Measurements from ENCODE around the gene PI4KA.
"Not testable (repeated sequence)": the region's sequence is repeated elsewhere in the genome, so short reads cannot be mapped to it uniquely, and the experiment has no call there.

The PI4KA gene

DNA sequence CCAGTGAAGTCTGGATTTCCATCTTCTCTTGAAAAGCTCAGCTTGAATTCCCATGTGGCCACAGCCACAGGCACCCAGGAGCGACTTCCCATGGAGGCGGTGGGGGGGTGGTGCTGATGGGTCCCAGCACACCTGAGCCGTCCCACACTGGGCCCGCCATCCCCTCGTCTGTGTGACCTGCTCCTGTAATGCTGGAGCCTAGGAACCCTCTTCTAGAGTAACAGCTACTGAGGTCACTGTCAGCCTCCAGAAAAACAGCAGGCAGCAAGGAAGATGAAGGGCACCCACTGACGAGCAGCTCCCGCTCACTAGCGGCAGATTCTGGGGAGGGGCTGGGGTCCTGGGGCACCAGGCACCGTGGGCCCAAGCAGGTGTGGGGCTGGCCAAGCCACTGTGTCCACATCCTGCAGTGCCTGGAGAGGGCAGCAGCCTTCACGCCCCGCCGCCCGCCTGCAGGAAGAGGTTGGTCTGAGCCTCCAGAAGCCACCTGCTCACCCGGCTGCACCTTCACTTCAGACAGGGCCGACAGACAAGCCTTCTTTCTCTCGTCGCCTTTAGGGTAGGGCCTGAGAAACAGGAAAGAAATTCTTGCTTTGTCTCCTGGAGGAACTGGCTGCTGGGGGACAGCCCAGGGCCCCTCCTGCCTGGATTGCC, 141.3 kb downstream of the PI4KA start:
- peak; percentile 83 for ATAC-seq
- not testable (repeated sequence) for H3K27me3 Mint-ChIP-seq, H3K4me3 Mint-ChIP-seq, H3K9me3 Mint-ChIP-seq
- peak overlapping the region; percentile 44 for H3K27ac Mint-ChIP-seq
- H3K36me3 Mint-ChIP-seq, result peaks cover 19% of the 10 kb centered on the region
- H3K4me1 Mint-ChIP-seq, result peaks cover 34% of the 10 kb centered on the region

DNA sequence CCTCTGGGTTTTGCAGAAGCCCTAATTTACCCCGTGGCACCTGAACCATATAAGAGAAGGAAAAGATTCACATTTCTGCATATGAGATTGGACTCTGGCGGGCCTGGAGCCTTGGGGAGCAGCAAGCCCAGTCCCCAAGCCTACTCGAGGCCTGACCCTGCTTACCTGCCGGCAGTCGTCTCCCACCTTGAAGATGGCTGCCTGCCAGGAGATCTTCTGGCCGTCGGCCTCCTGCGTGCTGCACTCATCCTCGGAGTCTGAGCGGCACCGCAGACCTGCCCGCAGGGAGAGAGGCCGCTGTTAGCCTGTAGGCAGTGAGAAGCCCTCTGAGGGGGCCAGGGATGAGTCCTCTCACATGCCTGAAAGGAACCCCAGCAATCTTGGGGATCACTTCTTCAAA, 145.5 kb downstream of the PI4KA start:
- H3K27me3 Mint-ChIP-seq, result not testable (repeated sequence)

DNA sequence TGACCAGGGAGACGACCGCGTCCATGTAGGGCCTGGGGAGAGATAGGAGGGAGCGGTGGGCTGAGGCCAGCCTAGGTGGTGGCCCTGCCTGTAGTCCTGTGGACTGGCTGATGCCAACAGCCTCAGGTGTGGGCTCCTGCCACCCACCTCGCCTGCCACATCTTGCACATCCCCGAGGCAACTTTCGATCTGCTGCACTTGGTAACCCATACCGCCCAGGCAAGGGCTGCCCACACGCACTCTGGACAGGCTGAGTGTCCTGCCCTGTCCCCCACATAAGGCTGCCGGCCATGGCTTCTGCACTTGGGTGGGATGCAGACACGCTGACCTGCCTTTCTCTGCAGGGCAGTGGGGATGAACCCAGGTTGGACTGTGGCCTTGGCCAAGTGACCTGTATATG, 148.6 kb downstream of the PI4KA start:
- not testable (repeated sequence) for H3K27ac Mint-ChIP-seq, H3K4me3 Mint-ChIP-seq, H3K9me3 Mint-ChIP-seq, H3K27me3 Mint-ChIP-seq, ATAC-seq, H3K4me1 Mint-ChIP-seq
- peaks cover 16% of the 10 kb centered on the region for H3K36me3 Mint-ChIP-seq

More for the DNA sequence above, 145.5 kb downstream of the PI4KA start:
- not testable (repeated sequence) for H3K9me3 Mint-ChIP-seq, ATAC-seq, H3K4me3 Mint-ChIP-seq, H3K27ac Mint-ChIP-seq
- Mint-ChIP-seq H3K36me3 (peaks cover 29% of the 10 kb centered on the region), H3K4me1 (peaks cover 14% of the 10 kb centered on the region)

DNA sequence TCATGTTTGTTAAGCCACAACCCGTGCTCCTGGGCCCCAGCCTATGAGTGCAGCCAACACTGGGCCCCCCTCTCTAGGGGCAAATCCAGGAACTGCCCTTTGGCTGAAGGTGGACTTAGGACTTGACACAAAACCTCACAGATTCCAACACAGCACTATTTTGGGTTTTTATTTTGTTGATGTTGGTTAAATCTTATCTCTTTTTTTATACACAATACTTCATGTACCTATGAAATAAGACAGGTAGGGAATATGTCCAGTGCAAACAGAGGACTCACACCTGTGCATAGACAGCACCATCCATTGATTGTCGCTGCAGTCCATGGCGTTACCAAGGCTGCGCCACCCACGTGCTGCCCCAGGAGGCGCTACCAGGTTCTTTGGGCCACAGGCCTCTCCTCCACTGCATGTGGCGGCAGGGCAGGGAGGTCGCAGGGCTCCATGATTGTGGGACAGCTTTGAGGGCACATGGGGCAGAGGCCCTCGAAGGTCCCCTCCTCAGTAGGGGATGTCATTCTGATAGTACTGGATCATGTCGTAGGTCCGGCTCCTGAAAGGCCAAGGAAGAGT, 151.0 kb downstream of the PI4KA start:
- H3K27me3 Mint-ChIP-seq, ATAC-seq, H3K27ac Mint-ChIP-seq, H3K9me3 Mint-ChIP-seq, H3K4me1 Mint-ChIP-seq, H3K4me3 Mint-ChIP-seq: not testable (repeated sequence)
- H3K36me3 Mint-ChIP-seq, result peaks cover 16% of the 10 kb centered on the region

DNA sequence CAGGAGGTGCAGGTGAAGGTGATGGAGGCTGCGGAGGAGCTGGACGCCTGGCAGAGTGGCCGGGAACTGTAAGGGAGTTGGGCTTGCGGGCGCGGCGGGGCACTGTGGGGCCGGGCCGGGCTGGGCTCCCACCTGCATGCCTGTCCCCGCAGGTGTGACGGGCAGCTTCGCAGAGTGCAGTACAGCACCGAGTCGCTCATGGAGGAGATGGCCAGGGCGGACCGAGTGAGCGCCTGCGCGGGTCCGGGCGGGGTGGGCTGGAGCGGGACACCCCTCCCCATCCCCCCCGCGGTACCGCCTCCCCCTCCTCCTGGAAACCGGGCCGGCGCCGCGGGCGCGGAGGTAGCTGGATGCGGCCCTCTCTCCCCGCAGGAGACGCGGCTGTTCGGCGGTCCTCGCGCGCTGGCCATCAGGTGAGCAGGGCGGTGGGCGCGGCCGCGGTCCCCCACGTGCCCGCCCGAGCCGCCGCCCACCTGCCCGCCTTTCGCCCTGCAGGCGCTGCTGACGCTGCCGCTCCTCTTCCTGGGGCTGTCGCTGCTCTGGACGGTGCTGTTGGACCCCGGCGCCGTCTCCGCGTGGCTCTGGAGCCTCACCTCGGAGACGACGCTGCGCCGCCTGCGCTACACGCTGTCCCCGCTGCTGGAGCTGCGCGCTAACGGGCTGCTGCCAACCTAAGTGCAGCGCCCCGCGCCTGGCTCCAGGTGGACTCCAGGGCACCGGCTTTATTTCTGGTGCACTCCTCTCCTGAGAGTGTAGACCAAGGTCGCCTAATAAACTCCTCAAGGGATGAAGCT, 154.6 kb downstream of the PI4KA start:
- H3K4me3 Mint-ChIP-seq, result peak overlapping the region; percentile 67
- not testable (repeated sequence) for H3K4me1 Mint-ChIP-seq, H3K9me3 Mint-ChIP-seq, H3K27ac Mint-ChIP-seq, H3K27me3 Mint-ChIP-seq, H3K36me3 Mint-ChIP-seq
- peak; percentile 0 for ATAC-seq

DNA sequence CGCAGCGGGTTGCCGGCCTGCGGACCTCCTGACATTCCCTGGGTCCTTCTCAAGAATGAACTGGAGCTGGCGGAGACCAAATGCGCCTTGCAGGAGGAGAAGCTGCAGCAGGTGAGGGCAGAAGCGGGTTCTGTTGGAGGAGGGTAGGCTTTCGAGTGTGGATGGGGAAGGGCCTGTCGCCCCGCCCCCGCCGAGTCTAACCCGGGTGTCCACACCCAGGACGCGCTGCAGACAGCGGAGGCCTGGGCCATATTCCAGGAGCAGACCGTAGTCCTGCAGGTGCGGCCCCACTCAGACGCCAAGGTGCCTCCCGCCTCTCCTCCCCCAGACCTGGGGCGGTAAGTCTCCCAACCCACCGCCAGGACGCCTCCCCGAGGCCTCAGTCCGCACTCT, 155.2 kb downstream of the PI4KA start:
- H3K36me3 Mint-ChIP-seq, H3K9me3 Mint-ChIP-seq, H3K4me1 Mint-ChIP-seq, H3K27me3 Mint-ChIP-seq: not testable (repeated sequence)
- peak; percentile 62 for ATAC-seq
- H3K27ac Mint-ChIP-seq, result peak overlapping the region; percentile 94
- H3K4me3 Mint-ChIP-seq, result peak overlapping the region; percentile 95

DNA sequence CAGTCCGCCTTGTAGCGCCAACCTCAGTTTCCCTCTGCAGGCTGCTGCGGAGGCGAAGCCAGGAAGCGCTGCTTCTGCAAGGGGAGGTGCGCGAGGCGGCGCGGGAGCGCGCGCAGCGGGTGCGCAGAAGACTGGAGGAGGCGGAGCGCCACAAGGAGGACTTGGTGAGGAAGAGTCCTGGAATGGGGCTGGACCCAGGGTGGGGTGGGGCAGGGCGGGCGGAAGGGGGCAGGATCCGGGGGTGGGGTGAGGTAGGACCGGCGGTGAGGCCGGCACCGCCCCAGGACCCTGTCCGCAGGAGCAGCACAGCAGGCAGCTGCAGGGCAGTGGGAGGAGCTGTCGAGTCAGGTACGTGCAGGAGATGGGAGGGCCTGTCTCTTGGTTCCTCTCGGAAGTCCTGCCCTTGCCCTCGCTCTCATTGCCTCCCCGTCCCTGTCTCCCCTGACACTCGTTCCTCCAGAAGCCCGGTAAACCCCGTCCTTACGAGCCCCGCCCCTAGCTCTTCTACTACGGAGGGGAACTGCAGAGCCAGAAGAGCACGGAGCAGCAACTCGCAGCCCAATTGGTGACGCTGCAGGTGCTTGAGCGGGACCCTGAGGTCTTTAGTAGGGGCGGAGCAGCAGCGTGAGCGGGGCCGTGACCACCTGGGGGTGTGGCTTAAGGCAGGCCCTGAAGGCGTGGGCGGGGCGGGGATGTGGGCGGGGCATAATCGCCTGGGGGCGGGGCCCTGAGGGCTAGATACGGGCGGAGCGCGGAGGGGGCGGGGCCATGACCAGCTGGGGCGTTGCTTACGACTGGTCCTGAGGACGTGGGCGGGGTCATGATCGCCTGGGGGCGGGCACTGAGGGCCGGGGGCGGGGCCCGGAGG, 155.8 kb downstream of the PI4KA start:
- not testable (repeated sequence) for H3K36me3 Mint-ChIP-seq, H3K27me3 Mint-ChIP-seq
- H3K27ac Mint-ChIP-seq, result peak overlapping the region; percentile 94

DNA sequence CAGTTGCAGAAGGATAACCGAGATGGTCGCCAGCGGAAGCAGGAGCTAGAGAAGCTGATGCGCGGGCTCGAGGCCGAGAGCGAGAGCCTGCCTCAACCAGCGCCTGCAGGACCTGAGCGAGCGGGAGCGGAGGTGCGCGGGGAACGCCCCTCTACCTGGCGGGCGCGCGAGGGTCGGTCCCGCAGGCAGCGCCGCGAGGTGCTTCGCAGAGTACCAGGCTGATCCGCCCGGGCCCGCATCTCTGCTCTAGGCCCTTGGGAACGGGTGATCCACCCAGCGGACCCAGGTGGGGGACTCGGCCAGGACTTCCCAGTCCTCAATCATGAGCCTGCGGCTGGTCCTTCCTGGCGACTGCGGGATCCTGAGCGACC, 156.5 kb downstream of the PI4KA start:
- ATAC-seq, result peak; percentile 17
- peak overlapping the region; percentile 95 for H3K4me3 Mint-ChIP-seq
- H3K36me3 Mint-ChIP-seq, H3K4me1 Mint-ChIP-seq, H3K9me3 Mint-ChIP-seq, H3K27me3 Mint-ChIP-seq: not testable (repeated sequence)
- H3K27ac Mint-ChIP-seq, result peak overlapping the region; percentile 94

More for the DNA sequence above, 155.8 kb downstream of the PI4KA start:
- H3K9me3 Mint-ChIP-seq, H3K4me1 Mint-ChIP-seq: not testable (repeated sequence)
- H3K4me3 Mint-ChIP-seq, result peak overlapping the region; percentile 95
- peak; percentile 92 for ATAC-seq

DNA sequence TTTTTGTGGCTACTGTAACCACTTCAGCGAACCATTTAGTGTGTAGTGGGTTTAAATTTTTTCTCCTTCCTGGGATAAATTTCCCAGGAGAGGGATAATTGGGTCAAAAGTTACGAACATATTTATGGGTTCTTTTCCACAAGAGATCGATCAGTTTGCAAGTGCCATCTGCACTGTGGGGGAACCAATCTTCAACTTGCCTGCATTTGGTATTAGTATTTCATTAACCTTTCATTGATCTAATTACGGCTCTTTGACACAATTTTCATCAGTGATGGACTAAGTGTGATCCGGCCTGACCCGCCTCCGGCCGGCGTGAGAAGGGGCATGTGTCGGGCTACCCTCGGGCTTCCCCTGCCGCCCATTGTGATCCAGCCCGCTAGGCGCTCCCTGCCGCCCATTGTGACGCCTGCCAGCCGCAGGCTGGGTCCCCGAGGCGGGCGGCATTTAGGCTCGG, 156.9 kb downstream of the PI4KA start:
- H3K27ac Mint-ChIP-seq, result peak overlapping the region; percentile 94
- not testable (repeated sequence) for H3K27me3 Mint-ChIP-seq, H3K36me3 Mint-ChIP-seq, H3K9me3 Mint-ChIP-seq, H3K4me1 Mint-ChIP-seq
- H3K4me3 Mint-ChIP-seq, result peak overlapping the region; percentile 95
- peak; percentile 2 for ATAC-seq

DNA sequence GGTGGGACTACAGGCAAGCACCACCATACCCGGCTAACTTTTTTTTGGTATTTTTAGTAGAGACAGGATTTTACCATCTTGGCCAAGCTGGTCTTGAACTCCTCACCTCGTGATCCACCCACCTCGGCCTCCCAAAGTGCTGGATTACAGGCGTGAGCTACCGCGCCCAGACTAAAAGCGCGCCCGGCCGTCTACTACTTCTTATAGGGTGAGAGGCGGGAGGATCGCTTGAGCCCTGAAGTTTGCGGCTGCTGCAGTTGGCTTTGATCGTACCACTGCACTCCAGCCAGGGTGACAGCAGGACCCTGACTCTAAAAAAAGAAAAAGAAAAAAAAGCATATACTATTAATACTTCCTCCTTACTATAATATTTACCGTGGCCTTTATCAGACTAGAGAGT, 158.3 kb downstream of the PI4KA start:
- H3K4me3 Mint-ChIP-seq, H3K36me3 Mint-ChIP-seq, ATAC-seq, H3K27me3 Mint-ChIP-seq, H3K4me1 Mint-ChIP-seq, H3K9me3 Mint-ChIP-seq, H3K27ac Mint-ChIP-seq: not testable (repeated sequence)

DNA sequence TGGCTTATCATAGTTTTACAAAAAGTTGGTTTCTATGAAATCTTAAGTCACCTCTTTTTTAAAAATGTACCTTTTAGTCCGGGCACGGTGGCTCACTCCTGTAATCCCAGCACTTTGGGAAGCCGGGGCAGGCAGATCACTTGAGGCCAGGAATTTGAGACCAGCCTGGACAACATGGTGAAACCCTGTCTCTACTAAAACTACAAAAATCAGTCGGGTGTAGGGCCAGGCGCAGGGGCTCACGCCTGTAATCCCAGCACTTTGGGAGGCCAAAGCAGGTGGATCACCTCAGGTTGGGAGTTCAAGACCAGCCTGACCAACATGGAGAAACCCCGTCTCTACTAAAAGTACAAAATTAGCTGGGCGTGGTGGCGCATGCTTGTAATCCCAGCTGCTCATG, 158.8 kb downstream of the PI4KA start:
- not testable (repeated sequence) for H3K9me3 Mint-ChIP-seq, H3K27me3 Mint-ChIP-seq, H3K36me3 Mint-ChIP-seq, ATAC-seq, H3K4me1 Mint-ChIP-seq, H3K4me3 Mint-ChIP-seq, H3K27ac Mint-ChIP-seq

DNA sequence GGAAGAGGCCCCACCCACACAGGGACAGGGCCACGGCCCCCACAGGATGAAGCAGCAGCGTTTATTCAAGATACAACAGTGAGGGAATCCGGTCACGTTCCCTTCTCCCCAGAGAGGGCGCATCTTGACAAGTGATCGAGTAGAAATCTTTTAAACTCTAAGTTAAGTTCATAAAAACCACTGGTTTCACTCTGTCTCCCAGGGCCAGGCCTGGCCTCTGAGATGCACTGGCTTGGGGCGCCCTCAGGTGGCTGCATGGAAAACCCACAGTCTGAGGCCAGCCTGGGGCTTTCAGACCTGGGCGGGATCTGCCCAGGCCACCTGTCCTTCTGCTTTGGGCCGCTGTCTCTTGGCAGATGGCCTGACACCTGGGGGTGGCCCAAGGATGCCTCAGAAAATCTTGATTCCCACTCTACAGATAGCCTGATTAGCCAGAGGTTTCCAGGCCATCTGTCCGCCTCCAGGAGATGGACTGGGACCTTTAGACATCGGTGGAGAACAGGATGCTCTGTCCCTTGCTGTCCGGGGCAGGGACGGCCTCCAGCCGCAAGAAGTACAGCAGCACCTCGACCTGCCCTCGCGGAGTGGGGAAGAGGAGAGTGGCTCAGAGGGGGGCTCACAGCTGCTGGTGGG, 161.0 kb downstream of the PI4KA start:
- H3K36me3 Mint-ChIP-seq, H3K4me3 Mint-ChIP-seq, H3K27ac Mint-ChIP-seq, H3K27me3 Mint-ChIP-seq, H3K4me1 Mint-ChIP-seq, ATAC-seq, H3K9me3 Mint-ChIP-seq: not testable (repeated sequence)

DNA sequence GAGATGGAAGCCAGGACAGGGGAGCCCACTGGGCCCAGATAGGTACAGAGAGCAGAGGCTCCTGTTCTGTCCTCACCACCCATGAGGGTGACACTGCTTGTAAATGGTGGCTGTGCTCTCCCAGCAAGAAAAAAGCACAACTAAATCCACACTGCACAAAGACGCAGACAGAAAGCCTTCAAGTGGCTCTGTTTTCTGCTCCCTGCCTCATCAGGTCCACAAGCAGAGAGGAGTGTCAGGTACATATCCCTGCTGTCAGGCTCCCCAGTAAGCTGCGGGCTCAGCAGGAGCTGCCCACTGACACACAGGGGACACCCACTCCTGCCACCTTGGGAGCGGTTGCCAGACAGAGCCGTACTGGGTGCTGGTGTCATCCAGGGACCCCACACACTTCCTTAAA, 162.6 kb downstream of the PI4KA start:
- H3K27ac Mint-ChIP-seq, H3K36me3 Mint-ChIP-seq, ATAC-seq, H3K27me3 Mint-ChIP-seq, H3K9me3 Mint-ChIP-seq, H3K4me3 Mint-ChIP-seq, H3K4me1 Mint-ChIP-seq: not testable (repeated sequence)

DNA sequence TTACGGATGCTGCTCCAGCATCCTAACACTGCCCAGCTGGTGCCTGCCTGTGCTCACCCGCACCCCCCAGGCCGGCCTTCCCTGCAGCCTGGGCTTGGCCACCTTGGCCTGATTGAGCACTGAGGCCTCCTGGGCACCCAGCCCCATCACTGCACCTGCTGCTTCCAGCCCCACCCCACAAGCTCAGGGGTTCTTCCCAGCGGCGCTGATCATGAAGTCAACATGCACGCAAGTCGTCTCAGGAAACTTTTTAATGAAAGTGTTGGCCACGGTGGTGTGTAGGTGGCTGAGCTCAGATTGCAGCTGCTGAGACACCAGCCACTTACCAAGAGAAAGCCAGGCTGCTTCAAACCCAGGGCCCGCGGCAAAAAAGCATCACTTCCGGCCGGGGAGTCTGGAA, 163.4 kb downstream of the PI4KA start:
- not testable (repeated sequence) for H3K9me3 Mint-ChIP-seq, H3K27ac Mint-ChIP-seq, H3K4me1 Mint-ChIP-seq, ATAC-seq, H3K4me3 Mint-ChIP-seq, H3K27me3 Mint-ChIP-seq, H3K36me3 Mint-ChIP-seq

DNA sequence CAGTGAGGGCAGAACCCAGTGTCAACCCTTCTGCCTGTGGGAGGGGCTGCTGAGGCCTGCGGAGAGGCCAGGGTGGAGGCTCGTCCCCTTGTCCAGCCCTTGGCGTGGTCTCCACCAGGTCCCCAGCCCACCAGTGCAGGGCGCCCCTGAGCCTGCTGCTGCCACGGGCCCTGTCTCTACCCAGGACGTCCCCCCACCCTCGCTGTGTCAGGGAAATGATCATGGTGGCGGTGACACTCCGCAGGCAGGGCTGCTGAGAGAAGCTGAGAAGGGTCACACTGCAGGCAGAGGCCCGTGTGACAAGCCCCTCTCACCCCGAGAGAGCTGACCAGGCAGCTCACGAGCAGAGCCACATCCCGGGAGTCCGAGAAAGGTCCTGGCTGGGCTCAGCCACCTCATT, 164.4 kb downstream of the PI4KA start:
- not testable (repeated sequence) for H3K9me3 Mint-ChIP-seq, H3K4me3 Mint-ChIP-seq, H3K27ac Mint-ChIP-seq, H3K4me1 Mint-ChIP-seq, H3K27me3 Mint-ChIP-seq, H3K36me3 Mint-ChIP-seq, ATAC-seq

Measured in stimulated activated memory B cell treated with anti-CD40 and anti-IgM and Interleukin-4, amounts not matched to agents 10 μg/mL and 1 μg/mL and 100 μg/mL, for 72 hours (primary cell).